H9 (cell line): Measurements from ENCODE around the gene TK1. TPM values are rescaled to one million over a fixed set of nuclear protein-coding genes. Genes with fewer than 3 reads are reported as not detected.
A peak's percentile ranks its signal among the peaks of the same experiment; 100 is the strongest.

Source experiments
- DNase-seq: peaks from one replicate; pipeline ENCODE4 v3.0.0-alpha.2; 2017
- H2AFZ ChIP-seq: one replicate; pipeline ENCODE4 v1.6.1; 2013; ENCODE audit warnings: mild to moderate bottlenecking, low read length, control low read depth, moderate library complexity
- H2AK5ac ChIP-seq: 2 replicates; pipeline ENCODE4 v1.6.1; 2013; ENCODE audit warnings: low read length, control low read depth, mixed read lengths; ENCODE audit not compliant: insufficient read length
- H2BK120ac ChIP-seq: one replicate; pipeline ENCODE4 v1.6.1; 2013; ENCODE audit warnings: low read depth, mild to moderate bottlenecking, low read length, control low read depth, inconsistent platforms; ENCODE audit not compliant: poor library complexity, severe bottlenecking
- H2BK12ac ChIP-seq: 2 replicates; pipeline ENCODE4 v1.6.1; 2013; ENCODE audit warnings: low read length, control low read depth, mixed read lengths, low read depth; ENCODE audit not compliant: insufficient read length
- H2BK15ac ChIP-seq: 2 replicates; pipeline ENCODE4 v1.6.1; 2013; ENCODE audit warnings: low read depth, low read length, control low read depth
- H2BK20ac ChIP-seq: one replicate; pipeline ENCODE4 v1.6.1; 2013; ENCODE audit warnings: low read depth, mild to moderate bottlenecking, low read length, control low read depth, inconsistent platforms; ENCODE audit not compliant: poor library complexity, severe bottlenecking
- H2BK5ac ChIP-seq: 2 replicates; pipeline ENCODE4 v1.6.1; 2013; ENCODE audit warnings: low read length, control low read depth, mixed read lengths; ENCODE audit not compliant: insufficient read length
- H3K14ac ChIP-seq: 2 replicates; pipeline ENCODE4 v1.6.1; 2013; ENCODE audit warnings: low read length, control low read depth; ENCODE audit not compliant: insufficient read depth
- H3K18ac ChIP-seq: 2 replicates; pipeline ENCODE4 v1.6.1; 2013; ENCODE audit warnings: low read depth, mild to moderate bottlenecking, mixed read lengths, low read length, control low read depth; ENCODE audit not compliant: insufficient read length
- H3K23ac ChIP-seq: 2 replicates; pipeline ENCODE4 v1.6.1; 2013; ENCODE audit warnings: low read length, control low read depth, mixed read lengths, low read depth; ENCODE audit not compliant: insufficient read length
- H3K23me2 ChIP-seq: 2 replicates; pipeline ENCODE4 v1.6.1; 2013; ENCODE audit warnings: low read depth, mild to moderate bottlenecking, mixed read lengths, low read length, control low read depth; ENCODE audit not compliant: insufficient read length, poor library complexity, severe bottlenecking
- H3K27ac ChIP-seq: 2 replicates; pipeline ENCODE4 v1.5.1; 2013; ENCODE audit warnings: low read length, control low read depth, mixed read lengths, low read depth; ENCODE audit not compliant: insufficient read length
- H3K27me3 ChIP-seq: 2 replicates; pipeline ENCODE4 v1.6.1; 2013; ENCODE audit warnings: low read length, control low read depth, inconsistent platforms; ENCODE audit not compliant: insufficient read depth
- H3K4ac ChIP-seq: 2 replicates; pipeline ENCODE4 v1.6.1; 2013; ENCODE audit warnings: low read depth, mild to moderate bottlenecking, control low read depth, inconsistent platforms, low read length, moderate library complexity
- H3K4me1 ChIP-seq: 2 replicates; pipeline ENCODE4 v1.6.1; 2013; ENCODE audit warnings: low read length, control low read depth, inconsistent platforms; ENCODE audit not compliant: insufficient read depth
- H3K4me2 ChIP-seq: 2 replicates; pipeline ENCODE4 v1.6.1; 2013; ENCODE audit warnings: low read length, control low read depth, mixed read lengths; ENCODE audit not compliant: insufficient read length, insufficient read depth
- H3K56ac ChIP-seq: 2 replicates; pipeline ENCODE4 v1.6.1; 2013; ENCODE audit warnings: low read depth, mild to moderate bottlenecking, mixed read lengths, low read length, control low read depth; ENCODE audit not compliant: insufficient read length
- H3K79me1 ChIP-seq: 2 replicates; pipeline ENCODE4 v1.6.1; 2013; ENCODE audit warnings: low read depth, mild to moderate bottlenecking, moderate library complexity, low read length, control low read depth, inconsistent platforms; ENCODE audit not compliant: insufficient read depth, poor library complexity, severe bottlenecking
- H3K79me2 ChIP-seq: 2 replicates; pipeline ENCODE4 v1.6.1; 2013; ENCODE audit warnings: low read length, control low read depth, inconsistent platforms; ENCODE audit not compliant: insufficient read depth
- H3K9ac ChIP-seq: 2 replicates; pipeline ENCODE4 v1.6.1; 2013; ENCODE audit warnings: low read length, control low read depth, mixed read lengths; ENCODE audit not compliant: insufficient read length; ENCODE audit errors: extremely low read depth
- H3K9me3 ChIP-seq: one replicate; pipeline ENCODE4 v1.6.1; 2013; ENCODE audit warnings: low read depth, low read length, inconsistent platforms; ENCODE audit not compliant: control insufficient read depth
- H3T11ph ChIP-seq: one replicate; pipeline ENCODE4 v1.6.1; 2013; ENCODE audit warnings: mild to moderate bottlenecking, low read length, control low read depth, inconsistent platforms
- H4K20me1 ChIP-seq: one replicate; pipeline ENCODE4 v1.6.1; 2013; ENCODE audit not compliant: control insufficient read depth, insufficient read length, insufficient read depth
- H4K5ac ChIP-seq: 2 replicates; pipeline ENCODE4 v1.6.1; 2013; ENCODE audit warnings: low read depth, mild to moderate bottlenecking, mixed read lengths, low read length, control low read depth; ENCODE audit not compliant: insufficient read length
- H4K8ac ChIP-seq: replicated peaks from 2 replicates; pipeline ENCODE4 v1.6.1; 2013; ENCODE audit warnings: low read length, control low read depth, mixed read lengths, low read depth; ENCODE audit not compliant: insufficient read length
- H4K91ac ChIP-seq: 2 replicates; pipeline ENCODE4 v1.6.1; 2013; ENCODE audit warnings: low read depth, mild to moderate bottlenecking, moderate library complexity, mixed read lengths, low read length, control low read depth; ENCODE audit not compliant: insufficient read length
- H3K27ac Mint-ChIP-seq, 3 experiments: 2 replicates in 2 of 3; 3 replicates in 1 of 3; pipeline ENCODE4 v1.8.0; 2020 to 2021; ENCODE audit warnings: mixed read lengths in 3 of 3, mild to moderate bottlenecking in 1 of 3, moderate library complexity in 1 of 3
- H3K27me3 Mint-ChIP-seq: 2 replicates; pipeline ENCODE4 v1.8.0; 2021; ENCODE audit warnings: low read depth, mild to moderate bottlenecking, moderate library complexity, mixed read lengths
- H3K36me3 Mint-ChIP-seq, 3 experiments: 2 replicates in 2 of 3; 3 replicates in 1 of 3; pipeline ENCODE4 v1.8.0; 2020 to 2021; ENCODE audit warnings: low read depth in 3 of 3, mixed read lengths in 3 of 3; ENCODE audit not compliant: insufficient read depth in 1 of 3
- H3K4me1 Mint-ChIP-seq, 2 experiments: 2 replicates each; pipeline ENCODE4 v1.8.0; 2020; ENCODE audit warnings: mixed read lengths in 2 of 2
- H3K4me3 Mint-ChIP-seq, 2 experiments: 2 replicates in 1 of 2; 3 replicates in 1 of 2; pipeline ENCODE4 v1.8.0; 2020 to 2021; ENCODE audit warnings: mild to moderate bottlenecking in 2 of 2, mixed read lengths in 2 of 2, moderate library complexity in 1 of 2
- H3K9me3 Mint-ChIP-seq, 2 experiments: 2 replicates in 1 of 2; 3 replicates in 1 of 2; pipeline ENCODE4 v1.8.0; 2020; ENCODE audit warnings: mild to moderate bottlenecking in 2 of 2, mixed read lengths in 2 of 2, moderate library complexity in 1 of 2
- CTCF ChIP-seq: fragments of 200-600 bp; sonication (generic); conservative IDR thresholded peaks from 3 replicates; pipeline ENCODE4 v1.8.0; 2021; ENCODE audit warnings: antibody characterized with exemption, mild to moderate bottlenecking
- WGBS: extraction: QIAGEN DNeasy Blood & Tissue Kit; methylation state at CpG from one replicate; pipeline ENCODE4 v1.1.7; 2013; ENCODE audit warnings: missing lambda C conversion rate, low lambda C conversion rate, mixed read lengths; ENCODE audit not compliant: insufficient read length; ENCODE audit errors: extremely low coverage; 5-methylcytosine and 5-hydroxymethylcytosine counted together
- total RNA-seq: library from RNA; stranded (reverse); gene quantifications from 2 replicates; pipeline ENCODE4 v1.2.1, GENCODE V29; 2021

Gene TK1
- total RNA-seq, 1 experiment from 2014 or later = 95.8 TPM

GRCh38 chr17:78133971-78134898 lies 52.6 kb downstream of the TK1 start:
- H3K27me3 Mint-ChIP-seq = peaks cover 23% of the 10 kb centered on the region
- no peaks in the 10 kb centered on the region for H4K20me1 ChIP-seq
- H2BK5ac ChIP-seq = no peak overlapping the region
- no peak overlapping the region for H3T11ph ChIP-seq
- H3K79me1 ChIP-seq = no peaks in the 10 kb centered on the region
- no peak overlapping the region for H4K5ac ChIP-seq
- no peaks in the 10 kb centered on the region for H3K23me2 ChIP-seq
- H3K4ac ChIP-seq = no peak overlapping the region
- no peak overlapping the region; the same call in 1 of the 2 replicates for H3K14ac ChIP-seq
- no peak overlapping the region for H2BK12ac ChIP-seq
- H2BK20ac ChIP-seq = no peak overlapping the region
- H3K18ac ChIP-seq = peak overlapping the region; percentile 1
- H2BK120ac ChIP-seq = no peak overlapping the region
- H3K27ac ChIP-seq = no peak overlapping the region
- no peaks in the 10 kb centered on the region for H3K9me3 ChIP-seq
- no peak overlapping the region for H3K4me2 ChIP-seq
- H3K4me3 Mint-ChIP-seq = peak overlapping the region in 1 of 2 experiments; percentile 8; a peak in 1 of 5 replicates
- no peaks in the 10 kb centered on the region for H3K79me2 ChIP-seq
- H3K56ac ChIP-seq = no peak overlapping the region
- no peaks in the 10 kb centered on the region for H3K36me3 Mint-ChIP-seq
- no peak overlapping the region for H2AK5ac ChIP-seq
- peaks cover 12% of the 10 kb centered on the region; the same call in 1 of the 2 replicates for H3K4me1 ChIP-seq
- no CpG with 5 or more reads among the region's 39 CpGs for WGBS
- no peaks in the 10 kb centered on the region; the same call in 1 of the 2 replicates for H3K27me3 ChIP-seq
- no peak overlapping the region for H4K91ac ChIP-seq
- no peak overlapping the region for H3K9ac ChIP-seq
- peak; percentile 96 for DNase-seq
- peak; percentile 79 for TF ChIP-seq CTCF
- H4K8ac ChIP-seq = no peak overlapping the region
- peaks cover 22 to 28% of the 10 kb centered on the region in 2 experiments for H3K4me1 Mint-ChIP-seq
- H3K23ac ChIP-seq = no peak overlapping the region
- H2AFZ ChIP-seq = no peak overlapping the region
- no peaks in the 10 kb centered on the region; a peak in 2 of 5 replicates for H3K9me3 Mint-ChIP-seq
- H3K27ac Mint-ChIP-seq = no peak overlapping the region
- no peak overlapping the region for H2BK15ac ChIP-seq
